ENCODE measurements around the gene MAPK10.

MAPK10 gene

GRCh38 chr4:86101410-86101809 lies 258.4 kb downstream of the MAPK10 start:
- no peak overlapping the region for H3K4me3 ChIP-seq (ENCODE audit: low read depth, low read length)
- TF ChIP-seq CTCF (IDR thresholded peaks at IDR 0.05; ENCODE audit: control insufficient read depth, extremely low read depth, insufficient read depth) = no peak
- no peak for DNase-seq (ENCODE audit: low read depth)

DNA sequence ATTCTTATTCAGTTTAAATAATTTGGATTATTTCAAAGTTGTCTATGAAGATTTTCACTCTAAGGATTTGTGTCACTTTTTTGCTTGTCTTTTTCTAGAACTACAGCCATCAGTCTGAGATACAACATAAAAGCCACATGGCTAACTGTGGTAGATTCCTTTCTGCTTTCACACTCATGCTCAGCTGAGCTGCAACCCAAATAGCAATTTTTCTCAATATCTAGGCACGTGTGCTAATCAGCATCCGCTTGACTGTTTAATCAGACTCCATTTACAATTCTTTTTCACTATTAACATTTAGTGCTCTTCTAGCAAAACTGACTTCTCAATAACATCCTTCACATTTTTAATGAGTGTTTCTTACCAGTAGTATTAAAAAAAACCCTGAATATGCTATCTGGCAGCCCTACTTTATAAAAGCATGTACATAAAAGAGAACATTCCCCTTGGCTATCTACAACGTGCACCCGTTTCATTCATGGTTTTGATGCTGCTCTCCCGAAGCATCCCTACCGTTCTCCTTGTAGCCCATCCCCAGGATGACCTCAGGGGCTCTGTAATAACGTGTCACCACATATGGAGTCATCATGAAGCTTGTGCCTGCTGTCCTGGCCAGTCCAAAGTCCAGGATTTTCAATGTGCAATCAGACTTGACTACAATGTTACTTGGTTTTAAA lies 259.2 kb downstream of the MAPK10 start:
- no peak for TF ChIP-seq CTCF (IDR thresholded peaks at IDR 0.05; ENCODE audit: control insufficient read depth, extremely low read depth, insufficient read depth)
- DNase-seq (ENCODE audit: low read depth) = no peak

DNA sequence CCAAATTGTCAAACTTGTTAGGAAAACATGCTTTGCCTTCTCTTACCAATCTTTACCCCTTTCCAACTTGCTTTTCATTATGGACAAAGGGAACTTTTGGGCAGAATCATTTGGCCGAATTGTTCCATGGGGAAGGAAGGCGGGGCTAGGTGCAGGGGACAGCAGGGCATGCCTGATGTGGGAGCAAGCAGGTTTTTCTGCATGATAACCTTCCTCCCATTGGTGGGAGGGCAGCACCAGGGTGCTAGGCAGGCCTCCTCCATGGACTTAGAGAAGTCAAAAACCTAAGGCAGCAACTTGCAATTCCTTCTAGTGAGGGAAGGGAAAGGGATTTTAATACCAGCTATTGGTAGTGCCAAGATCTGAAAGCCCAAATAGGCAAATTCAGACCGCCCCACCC lies 260.5 kb downstream of the MAPK10 start:
- TF ChIP-seq CTCF (IDR thresholded peaks at IDR 0.05; ENCODE audit: control insufficient read depth, extremely low read depth, insufficient read depth) = no peak
- no peak overlapping the region for H3K4me3 ChIP-seq (ENCODE audit: low read depth, low read length)
- no peak for DNase-seq (ENCODE audit: low read depth)

More for the DNA sequence above, 259.2 kb downstream of the MAPK10 start:
- no peak overlapping the region for H3K4me3 ChIP-seq (ENCODE audit: low read depth, low read length)

DNA sequence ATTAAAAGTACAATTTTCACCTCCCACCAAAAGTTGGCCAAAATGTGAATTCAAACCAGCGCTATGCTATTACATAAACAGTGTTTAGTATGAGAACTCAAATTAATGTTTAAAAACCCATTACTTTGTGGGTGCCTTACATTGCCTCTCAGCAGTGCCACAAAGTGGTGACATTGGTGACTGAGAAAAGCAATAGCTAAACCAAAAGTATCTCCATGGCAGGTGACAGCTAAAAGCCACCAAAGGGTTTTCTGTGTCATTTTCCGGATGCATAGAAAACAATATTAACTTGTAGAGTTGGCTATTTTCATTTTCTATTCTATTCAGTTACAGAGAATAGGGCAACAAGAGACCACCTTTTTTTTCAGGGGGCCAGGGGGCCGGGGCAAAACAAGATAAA lies 261.2 kb downstream of the MAPK10 start:
- DNase-seq (ENCODE audit: low read depth) = no peak
- H3K4me3 ChIP-seq (ENCODE audit: low read depth, low read length) = no peak overlapping the region
- no peak for TF ChIP-seq CTCF (IDR thresholded peaks at IDR 0.05; ENCODE audit: control insufficient read depth, extremely low read depth, insufficient read depth)

DNA sequence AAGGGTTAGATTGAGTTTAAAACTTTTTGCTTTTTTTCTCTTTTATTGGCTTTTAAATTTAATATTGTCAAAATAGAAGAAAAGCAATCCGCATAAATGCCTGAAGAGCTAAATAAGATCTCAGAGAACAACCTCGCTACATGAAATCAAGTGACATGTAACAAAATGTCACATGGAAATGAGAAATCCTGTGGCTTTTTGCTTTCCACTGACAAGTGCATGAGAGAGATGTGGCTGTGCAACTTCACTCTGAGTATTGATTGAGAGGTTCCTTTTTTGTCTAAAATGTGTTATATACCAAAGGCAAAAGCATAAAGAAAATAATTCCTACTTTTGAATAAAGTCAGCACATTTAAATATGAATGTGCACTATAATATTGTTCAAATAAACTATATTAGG lies 263.5 kb downstream of the MAPK10 start:
- H3K4me3 ChIP-seq (ENCODE audit: low read depth, low read length) = no peak overlapping the region
- no peak for TF ChIP-seq CTCF (IDR thresholded peaks at IDR 0.05; ENCODE audit: control insufficient read depth, extremely low read depth, insufficient read depth)
- no peak for DNase-seq (ENCODE audit: low read depth)

GRCh38 chr4:86092684-86093083 lies 267.2 kb downstream of the MAPK10 start:
- no peak for DNase-seq (ENCODE audit: low read depth)
- no peak overlapping the region for H3K4me3 ChIP-seq (ENCODE audit: low read depth, low read length)
- no peak for TF ChIP-seq CTCF (IDR thresholded peaks at IDR 0.05; ENCODE audit: control insufficient read depth, extremely low read depth, insufficient read depth)

- H3K4me3 ChIP-seq (ENCODE audit: low read depth, low read length) = no peak overlapping the region
- DNase-seq (ENCODE audit: low read depth) = no peak
- TF ChIP-seq CTCF (IDR thresholded peaks at IDR 0.05; ENCODE audit: control insufficient read depth, extremely low read depth, insufficient read depth) = no peak
Observed at GRCh38 chr4:86091201-86091600, 268.7 kb downstream of the MAPK10 start.

Measured in LNCaP clone FGC (cell line).